Activated T-helper 1 cell treated with anti-CD3 and anti-CD28 coated beads, Interleukin-12 subunit alpha, Interleukin-12 subunit beta, Interleukin-2, Interleukin-4 antibody, amounts not matched to agents 30 ng/mL and 10 ng/mL and 1 ng/mL, durations not matched to agents 14 hours and 24 hours and 36 hours (primary cell): ENCODE measurements around the gene GNAZ. TPM values are rescaled to one million over a fixed set of nuclear protein-coding genes. Genes with fewer than 3 reads are reported as not detected.

Experiments used
- DNase-seq: peaks from one replicate; pipeline ENCODE4 v3.0.0; 2021; ENCODE audit warnings: low spot score
- H3K27ac Mint-ChIP-seq: one replicate; pipeline ENCODE4 v1.8.0; 2021; ENCODE audit warnings: mild to moderate bottlenecking, mixed read lengths
- H3K27me3 Mint-ChIP-seq: one replicate; pipeline ENCODE4 v1.8.0; 2022; ENCODE audit warnings: mild to moderate bottlenecking, moderate library complexity, mixed read lengths; ENCODE audit not compliant: insufficient read depth
- H3K36me3 Mint-ChIP-seq: one replicate; pipeline ENCODE4 v1.8.0; 2021; ENCODE audit warnings: low read depth, mixed read lengths
- H3K4me1 Mint-ChIP-seq: one replicate; pipeline ENCODE4 v1.8.0; 2021; ENCODE audit warnings: low read depth, mixed read lengths
- H3K4me3 Mint-ChIP-seq: one replicate; pipeline ENCODE4 v1.8.0; 2021; ENCODE audit warnings: mild to moderate bottlenecking, moderate library complexity, mixed read lengths
- H3K9me3 Mint-ChIP-seq: one replicate; pipeline ENCODE4 v1.8.0; 2021; ENCODE audit warnings: mixed read lengths
- intact Hi-C: fragments of 100-400 bp; cut with micrococcal nuclease; formaldehyde crosslinking; loops from one replicate; pipeline ENCODE4 v1.15.1; 2024
- total RNA-seq: library from RNA; stranded (reverse); gene quantifications from 2 replicates; pipeline ENCODE4 v1.2.3, GENCODE V29; 2022

The GNAZ gene
- total RNA-seq, 1 donor from 2014 or later, result 0.75 TPM

DNA sequence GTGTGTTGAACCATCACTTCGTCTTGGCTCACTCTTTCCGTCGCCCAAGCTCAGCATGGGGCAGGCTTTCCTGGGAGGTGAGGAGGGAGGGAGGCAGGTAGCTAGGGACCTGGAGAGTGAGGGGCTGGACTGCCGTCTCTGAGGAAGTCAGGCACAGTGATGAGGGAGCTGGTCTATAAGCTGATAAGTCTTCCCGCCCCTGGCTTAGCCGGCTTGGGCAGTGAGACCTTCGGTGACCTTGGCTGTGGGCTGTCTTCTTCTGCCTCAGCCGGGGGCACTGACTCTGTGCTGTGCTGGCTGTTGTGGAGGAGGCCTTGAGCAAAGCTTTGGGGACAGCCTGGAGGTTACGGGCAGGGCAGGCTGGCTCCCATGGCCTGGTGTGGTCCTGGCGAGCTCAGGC is 18.7 kb downstream of the GNAZ start:
- H3K4me3 Mint-ChIP-seq, result no peak overlapping the region
- intact Hi-C loops, result no loop called here
- DNase-seq, result no peak
- H3K4me1 Mint-ChIP-seq, result no peaks in the 10 kb centered on the region
- H3K27me3 Mint-ChIP-seq, result peaks cover 4% of the 10 kb centered on the region
- H3K36me3 Mint-ChIP-seq, result no peaks in the 10 kb centered on the region
- no peak overlapping the region for H3K27ac Mint-ChIP-seq
- no peaks in the 10 kb centered on the region for H3K9me3 Mint-ChIP-seq

DNA sequence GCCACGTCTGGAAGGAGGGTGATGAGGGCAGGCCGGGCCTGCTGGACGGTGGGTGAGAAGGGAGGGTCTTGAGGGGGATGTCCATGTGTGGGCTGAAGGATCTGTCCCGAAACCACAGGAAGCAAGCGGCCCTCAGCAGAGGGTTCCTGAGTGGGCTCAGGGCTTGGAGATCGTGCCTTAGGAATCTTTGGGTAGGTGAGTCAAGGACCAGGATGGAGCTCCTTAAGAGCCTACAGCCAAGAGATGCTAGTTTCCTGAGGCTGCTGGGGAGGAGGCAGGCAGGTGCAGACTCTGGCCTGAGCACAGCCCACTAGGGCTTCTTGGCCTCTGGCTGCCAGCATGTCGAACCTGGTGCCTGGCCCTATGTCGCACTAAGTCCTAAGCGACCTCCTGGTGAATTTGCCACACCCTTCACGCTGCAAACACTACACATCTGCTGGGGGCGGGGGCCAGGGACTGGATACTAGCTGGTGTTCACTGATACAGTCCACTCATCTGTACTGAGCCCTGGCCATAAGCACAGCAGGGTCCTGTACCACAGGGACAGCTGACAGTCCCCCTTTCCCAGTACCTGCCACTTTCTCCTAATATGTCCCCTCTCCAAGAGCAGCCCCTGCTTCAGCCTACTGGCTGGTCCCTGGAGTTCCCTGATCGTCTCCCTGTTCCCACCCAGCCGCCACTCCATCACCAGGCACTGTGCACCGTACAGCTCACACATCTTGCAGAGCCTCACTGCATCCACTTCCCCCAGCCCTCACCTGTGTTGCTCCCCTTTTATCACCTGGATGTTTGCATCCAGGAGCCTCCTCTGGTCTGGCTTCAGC is 19.5 kb downstream of the GNAZ start:
- Mint-ChIP-seq H3K36me3 (no peaks in the 10 kb centered on the region), H3K4me3 (no peak overlapping the region), H3K9me3 (no peaks in the 10 kb centered on the region), H3K4me1 (no peaks in the 10 kb centered on the region), H3K27ac (no peak overlapping the region), H3K27me3 (peaks cover 4% of the 10 kb centered on the region)
- no peak for DNase-seq
- intact Hi-C loops, result no loop called here

DNA sequence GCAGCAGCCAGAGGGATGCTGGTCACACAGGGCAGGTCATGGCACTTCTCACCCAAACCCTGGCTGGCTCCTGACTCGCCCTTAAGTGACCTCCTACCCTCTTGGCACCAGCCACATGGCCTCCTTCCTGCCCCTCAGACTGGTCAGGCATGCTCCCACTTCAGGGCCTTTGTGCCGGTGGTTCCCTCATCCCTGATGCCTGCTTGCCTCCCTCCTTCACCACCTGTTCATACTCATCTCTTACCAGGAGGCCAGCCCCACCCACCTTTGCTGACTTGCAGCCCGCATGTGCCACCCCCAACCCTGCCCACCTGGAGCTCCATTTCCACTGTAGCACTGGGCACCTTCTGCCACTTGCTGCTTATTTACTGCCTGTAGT is 20.1 kb downstream of the GNAZ start:
- no peak overlapping the region for H3K4me3 Mint-ChIP-seq
- intact Hi-C loops, result no loop called here
- no peak for DNase-seq
- no peaks in the 10 kb centered on the region for H3K9me3 Mint-ChIP-seq
- H3K27me3 Mint-ChIP-seq, result peaks cover 2% of the 10 kb centered on the region
- no peak overlapping the region for H3K27ac Mint-ChIP-seq
- H3K4me1 Mint-ChIP-seq, result no peaks in the 10 kb centered on the region
- no peaks in the 10 kb centered on the region for H3K36me3 Mint-ChIP-seq

DNA sequence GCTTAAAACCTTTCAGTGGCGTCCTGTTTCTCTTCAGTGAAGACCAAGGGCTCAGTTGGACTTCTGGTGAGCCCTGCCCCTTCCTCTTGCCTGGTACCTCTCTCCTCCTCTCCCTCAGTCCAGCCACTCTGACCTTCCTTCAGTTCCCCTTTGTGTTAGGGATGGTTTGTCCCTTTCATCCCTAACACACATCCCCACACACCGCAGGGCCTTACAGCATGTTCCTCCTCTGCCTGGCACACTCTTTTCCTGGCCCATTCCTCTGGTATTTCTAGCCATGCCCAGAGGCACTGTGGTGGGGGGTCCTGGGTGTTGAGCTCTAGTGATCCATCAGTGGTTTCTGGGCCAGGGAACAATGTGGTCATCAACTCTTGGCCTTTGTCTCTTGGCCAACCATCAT is 21.4 kb downstream of the GNAZ start:
- no peaks in the 10 kb centered on the region for H3K4me1 Mint-ChIP-seq
- H3K36me3 Mint-ChIP-seq, result no peaks in the 10 kb centered on the region
- intact Hi-C loops, result no loop called here
- H3K27ac Mint-ChIP-seq, result no peak overlapping the region
- no peaks in the 10 kb centered on the region for H3K9me3 Mint-ChIP-seq
- H3K27me3 Mint-ChIP-seq, result peaks cover 2% of the 10 kb centered on the region
- no peak for DNase-seq
- H3K4me3 Mint-ChIP-seq, result no peak overlapping the region

DNA sequence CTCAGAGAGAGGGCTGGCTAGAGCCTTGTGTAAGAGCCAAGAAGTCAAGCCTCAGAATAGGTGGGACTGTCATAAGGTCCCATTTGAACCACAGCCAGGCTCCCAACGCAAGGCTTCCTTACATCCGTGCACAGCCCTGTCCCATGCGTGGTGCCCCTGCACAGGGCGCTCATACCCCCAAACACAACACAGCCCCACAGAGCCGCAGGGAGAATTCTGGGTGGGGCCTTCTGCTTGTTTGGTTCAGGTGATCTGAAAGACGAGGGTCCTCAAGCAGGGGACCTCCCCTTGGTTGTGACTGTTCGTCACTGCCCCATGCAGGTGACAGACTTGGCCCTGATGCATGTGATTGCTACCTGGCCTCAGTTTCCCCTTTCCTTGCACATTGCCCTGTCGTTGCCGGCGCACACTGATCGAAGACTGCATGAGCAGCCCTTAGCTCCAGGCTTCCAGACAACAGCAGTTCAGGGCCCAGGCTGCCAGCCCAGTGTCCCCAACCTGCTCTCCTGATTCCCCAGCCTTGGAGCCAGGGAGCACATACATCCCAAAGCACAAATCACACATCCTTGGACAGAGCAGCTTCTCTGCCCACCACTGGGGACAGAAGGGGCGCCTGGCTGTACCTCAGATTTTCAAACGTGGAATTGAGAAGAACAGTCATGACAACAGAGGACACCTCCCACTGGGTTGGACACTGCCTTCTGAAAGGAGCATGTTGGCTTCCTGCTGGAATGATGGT is 22.1 kb downstream of the GNAZ start:
- Mint-ChIP-seq H3K27me3 (peaks cover 2% of the 10 kb centered on the region), H3K9me3 (no peaks in the 10 kb centered on the region), H3K27ac (no peak overlapping the region), H3K4me1 (no peaks in the 10 kb centered on the region), H3K4me3 (no peak overlapping the region), H3K36me3 (no peaks in the 10 kb centered on the region)
- no peak for DNase-seq
- intact Hi-C loops, result no loop called here

DNA sequence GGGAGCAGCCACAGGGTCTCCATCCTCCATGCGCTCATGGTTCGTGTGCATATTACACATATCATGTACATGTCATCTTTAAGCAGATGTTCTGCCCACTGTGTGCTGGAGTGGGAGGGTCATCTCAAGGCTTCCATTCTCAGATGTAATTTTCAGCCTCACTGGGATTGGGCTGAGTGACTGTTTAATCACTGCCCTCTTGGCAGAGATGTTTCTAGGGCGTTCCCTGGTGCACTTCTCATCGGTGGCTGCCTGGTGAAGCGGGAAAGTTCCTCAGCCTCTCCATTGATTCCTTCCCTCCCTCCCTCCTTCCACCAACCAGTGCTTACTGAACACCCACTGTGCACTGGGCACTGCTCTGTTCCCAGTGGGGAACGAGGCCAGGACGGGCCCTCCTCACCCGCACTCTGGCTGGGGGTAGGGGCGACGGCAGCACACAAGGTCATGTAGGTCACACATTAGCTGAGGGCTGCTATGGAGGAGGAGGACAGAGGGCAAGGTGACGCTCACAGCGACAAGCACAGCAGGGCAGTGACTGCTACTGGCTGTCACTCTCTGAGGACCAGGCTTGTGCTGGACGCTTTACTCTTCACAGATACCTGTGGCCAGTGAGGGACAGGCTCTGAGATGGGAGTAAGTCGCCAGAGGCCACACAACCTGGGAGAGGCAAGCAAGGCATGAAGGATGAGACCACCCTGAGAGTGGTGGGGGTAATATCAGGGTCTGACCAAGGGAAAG is 22.9 kb downstream of the GNAZ start:
- H3K9me3 Mint-ChIP-seq, result no peaks in the 10 kb centered on the region

DNA sequence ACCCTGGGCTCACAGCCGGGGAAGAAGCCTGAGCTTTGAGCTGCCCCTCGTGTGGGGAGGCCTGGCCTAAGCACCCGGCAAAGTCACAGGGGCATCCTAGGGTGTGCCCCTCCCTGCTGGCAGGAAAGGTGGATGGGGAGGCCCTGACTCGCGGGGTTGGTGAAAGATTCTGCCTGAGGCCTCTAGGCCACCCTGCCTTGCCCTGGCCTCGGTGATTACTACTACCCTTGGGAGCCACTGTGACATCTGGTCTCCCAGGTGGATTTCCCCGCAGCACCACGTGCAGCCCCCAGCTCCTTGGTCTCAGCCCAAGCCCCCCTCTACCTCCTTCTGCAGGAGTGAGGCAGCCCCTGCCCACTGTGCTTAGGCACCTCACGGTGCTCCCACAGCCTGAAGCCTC is 23.9 kb downstream of the GNAZ start:
- intact Hi-C loops, result no loop called here
- Mint-ChIP-seq H3K36me3 (no peaks in the 10 kb centered on the region), H3K27ac (no peak overlapping the region)

More for the DNA sequence above, 22.9 kb downstream of the GNAZ start:
- Mint-ChIP-seq H3K4me1 (no peaks in the 10 kb centered on the region), H3K27me3 (peaks cover 2% of the 10 kb centered on the region), H3K4me3 (no peak overlapping the region), H3K36me3 (no peaks in the 10 kb centered on the region), H3K27ac (no peak overlapping the region)
- no peak for DNase-seq
- intact Hi-C loops, result no loop called here

DNA sequence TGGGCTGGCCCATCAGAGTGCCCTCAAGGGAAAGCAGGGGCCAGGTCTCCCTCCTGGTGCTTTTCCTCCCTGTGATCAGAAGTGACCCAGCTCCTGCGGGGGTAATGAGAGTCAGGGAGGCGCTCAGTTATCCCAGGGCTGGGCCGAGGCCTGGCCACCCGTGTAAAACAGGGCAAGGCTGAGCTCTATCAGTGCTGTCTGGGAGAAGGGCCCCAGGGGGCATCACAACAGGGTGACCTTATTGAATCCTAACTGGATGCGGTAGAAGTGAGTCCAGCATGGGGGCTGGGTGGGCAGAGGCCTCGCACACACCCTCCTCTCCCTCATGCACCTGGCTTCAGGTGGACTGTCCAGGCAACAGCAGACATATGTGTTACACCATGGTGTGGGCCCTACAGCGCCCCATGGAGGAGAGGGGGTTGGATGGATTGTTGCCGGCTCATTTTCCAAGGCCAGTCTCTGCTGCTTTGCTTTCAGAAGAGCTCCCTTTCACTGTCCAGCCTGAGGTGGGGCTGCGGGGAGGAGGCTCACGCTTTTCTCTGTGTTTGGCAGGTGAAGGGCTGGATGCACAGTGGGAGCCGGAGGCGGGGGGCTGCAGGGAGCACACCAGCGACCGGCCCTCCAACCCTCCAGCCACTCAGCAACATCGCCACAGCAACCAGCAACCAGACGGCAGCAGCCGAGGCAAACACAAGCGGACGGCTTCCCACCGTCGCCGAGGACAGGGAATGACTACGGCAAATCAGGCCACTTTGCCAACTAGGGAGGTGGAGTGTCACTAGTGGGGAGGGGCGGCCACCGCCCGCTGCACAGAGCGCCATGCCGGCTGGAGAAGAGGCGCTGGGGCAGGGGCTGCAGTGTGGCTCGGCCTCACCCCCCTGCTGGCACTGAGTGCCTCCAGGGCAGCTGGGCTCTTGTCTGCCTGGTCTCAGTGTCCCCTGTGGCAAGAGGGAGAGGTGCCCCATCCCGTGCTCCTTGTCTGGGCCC is 24.7 kb downstream of the GNAZ start:
- Mint-ChIP-seq H3K4me1 (no peaks in the 10 kb centered on the region), H3K27ac (no peak overlapping the region), H3K27me3 (peaks cover 2% of the 10 kb centered on the region), H3K9me3 (no peaks in the 10 kb centered on the region), H3K36me3 (no peaks in the 10 kb centered on the region), H3K4me3 (no peak overlapping the region)
- intact Hi-C loops, result no loop called here
- no peak for DNase-seq

More for the DNA sequence above, 23.9 kb downstream of the GNAZ start:
- H3K4me3 Mint-ChIP-seq, result no peak overlapping the region
- no peaks in the 10 kb centered on the region for H3K9me3 Mint-ChIP-seq
- H3K27me3 Mint-ChIP-seq, result peaks cover 2% of the 10 kb centered on the region
- no peaks in the 10 kb centered on the region for H3K4me1 Mint-ChIP-seq
- no peak for DNase-seq

DNA sequence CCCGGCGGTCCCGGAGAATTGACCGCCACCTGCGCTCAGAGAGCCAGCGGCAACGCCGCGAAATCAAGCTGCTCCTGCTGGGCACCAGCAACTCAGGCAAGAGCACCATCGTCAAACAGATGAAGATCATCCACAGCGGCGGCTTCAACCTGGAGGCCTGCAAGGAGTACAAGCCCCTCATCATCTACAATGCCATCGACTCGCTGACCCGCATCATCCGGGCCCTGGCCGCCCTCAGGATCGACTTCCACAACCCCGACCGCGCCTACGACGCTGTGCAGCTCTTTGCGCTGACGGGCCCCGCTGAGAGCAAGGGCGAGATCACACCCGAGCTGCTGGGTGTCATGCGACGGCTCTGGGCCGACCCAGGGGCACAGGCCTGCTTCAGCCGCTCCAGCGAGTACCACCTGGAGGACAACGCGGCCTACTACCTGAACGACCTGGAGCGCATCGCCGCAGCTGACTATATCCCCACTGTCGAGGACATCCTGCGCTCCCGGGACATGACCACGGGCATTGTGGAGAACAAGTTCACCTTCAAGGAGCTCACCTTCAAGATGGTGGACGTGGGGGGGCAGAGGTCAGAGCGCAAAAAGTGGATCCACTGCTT is 25.5 kb downstream of the GNAZ start:
- H3K36me3 Mint-ChIP-seq, result no peaks in the 10 kb centered on the region
- H3K4me1 Mint-ChIP-seq, result no peaks in the 10 kb centered on the region
- no peak overlapping the region for H3K27ac Mint-ChIP-seq
- peaks cover 2% of the 10 kb centered on the region for H3K27me3 Mint-ChIP-seq
- DNase-seq, result no peak
- H3K4me3 Mint-ChIP-seq, result no peak overlapping the region
- H3K9me3 Mint-ChIP-seq, result no peaks in the 10 kb centered on the region
- intact Hi-C loops, result no loop called here

DNA sequence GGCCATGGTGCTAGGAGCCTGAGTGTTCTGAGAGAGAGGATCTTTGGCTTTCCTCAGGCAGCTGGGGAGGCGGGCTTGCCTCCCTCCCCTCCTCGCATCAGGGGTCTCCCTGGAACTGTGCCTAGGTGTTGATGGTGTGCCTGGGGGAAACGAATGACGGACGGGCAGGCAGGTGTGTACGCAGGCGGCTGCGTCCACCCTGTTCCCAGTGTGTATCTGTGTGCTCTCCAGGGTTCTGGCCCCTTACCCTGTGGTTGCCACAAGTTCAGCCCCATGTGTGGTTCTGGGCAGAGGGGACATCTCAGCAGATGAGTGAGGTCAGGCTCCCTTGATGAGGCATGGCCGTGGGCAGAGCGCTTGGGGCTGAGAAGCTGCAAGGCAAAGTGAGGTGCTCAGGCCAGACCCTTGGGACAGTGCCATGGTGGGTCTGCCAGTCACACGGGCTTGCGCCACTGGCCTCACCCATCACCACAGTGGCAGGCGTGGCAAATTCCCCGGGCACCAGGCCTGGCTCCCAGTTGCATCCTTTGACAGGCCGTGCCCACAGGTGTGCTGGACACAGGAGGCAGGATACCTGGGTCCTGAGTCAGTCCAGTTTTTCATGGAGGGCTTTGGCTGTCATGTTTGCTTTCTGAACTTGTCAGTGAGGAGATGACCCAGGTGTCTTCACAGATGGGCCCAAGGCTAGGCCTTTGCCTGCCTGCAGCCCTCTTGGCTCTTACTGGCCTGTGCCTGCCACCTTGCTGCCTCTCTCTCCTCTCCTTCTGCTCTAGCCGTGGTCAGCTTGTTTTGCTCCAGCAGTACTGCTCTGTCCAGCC is 27.3 kb downstream of the GNAZ start:
- intact Hi-C loops, result no loop called here
- Mint-ChIP-seq H3K9me3 (no peaks in the 10 kb centered on the region), H3K4me1 (no peaks in the 10 kb centered on the region), H3K4me3 (no peak overlapping the region), H3K27me3 (peaks cover 2% of the 10 kb centered on the region), H3K27ac (no peak overlapping the region), H3K36me3 (no peaks in the 10 kb centered on the region)
- no peak for DNase-seq

DNA sequence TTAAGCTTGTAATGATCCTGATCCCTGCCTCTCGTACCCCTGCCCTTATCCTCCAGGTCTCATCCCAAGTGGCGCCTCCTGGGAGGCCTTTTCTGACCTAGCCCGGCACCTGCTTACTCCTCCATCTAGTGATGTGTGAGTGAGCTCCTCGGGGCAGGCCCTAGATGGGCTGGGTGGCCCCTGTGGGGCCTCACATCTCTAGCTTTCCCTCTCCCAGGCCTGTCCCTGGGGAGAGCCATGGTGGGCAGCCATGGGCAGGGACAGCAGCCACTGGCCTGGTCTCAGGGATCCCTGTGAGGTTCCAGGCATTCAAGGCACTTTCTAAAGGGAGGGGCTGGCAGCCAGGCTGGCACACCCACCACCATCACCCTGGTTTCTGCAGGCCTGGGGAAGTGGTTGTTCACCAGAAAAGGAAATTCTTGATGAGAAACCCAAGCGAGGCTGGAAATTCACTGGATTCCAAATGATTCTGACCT is 27.9 kb downstream of the GNAZ start:
- Mint-ChIP-seq H3K4me1 (no peaks in the 10 kb centered on the region), H3K27ac (no peak overlapping the region), H3K4me3 (no peak overlapping the region), H3K36me3 (no peaks in the 10 kb centered on the region), H3K27me3 (peaks cover 2% of the 10 kb centered on the region), H3K9me3 (no peaks in the 10 kb centered on the region)
- no peak for DNase-seq
- intact Hi-C loops, result no loop called here
